ENCODE data around the gene FAM237A.

FAM237A gene

GRCh38 chr2:206642075-206643025, at the start of gene FAM237A:
FAM237A (plus strand) TSS chr2:206642487; CDS start chr2:206644237, 1,750 bp downstream.
- DNase-seq (ENCODE audit: low spot score) = peak; percentile 62

DNA sequence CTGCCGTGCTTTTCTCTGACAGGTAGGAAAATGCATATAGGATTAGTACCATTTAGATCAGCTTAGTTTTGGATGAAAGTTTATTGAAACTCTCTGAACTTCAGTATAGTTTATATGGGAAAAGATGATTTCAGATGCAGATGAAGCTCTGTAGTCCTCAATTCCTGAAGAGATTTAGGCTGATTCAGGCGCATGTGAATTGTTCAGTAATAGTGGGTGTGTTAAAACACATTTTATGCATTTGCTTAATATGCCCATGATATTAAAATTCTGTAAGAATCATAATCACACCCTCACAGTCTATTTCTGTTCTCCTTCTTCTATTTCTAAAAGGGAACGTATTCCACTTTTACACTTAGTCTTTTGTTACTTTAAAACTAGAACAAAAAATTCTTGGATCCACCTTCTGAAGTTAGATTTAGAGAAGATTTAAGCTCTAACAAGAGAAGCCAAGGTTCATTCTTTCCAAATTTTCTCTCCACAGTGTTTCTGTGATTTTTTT, 44.5 kb upstream of the FAM237A start:
- no peak for FAIRE-seq
- no peak for DNase-seq (ENCODE audit: low spot score)

More at GRCh38 chr2:206642075-206643025, at the start of gene FAM237A:
- no peak for FAIRE-seq

GRCh38 chr2:206603243-206603642, 39.0 kb upstream of the FAM237A start:
- FAIRE-seq = no peak
- DNase-seq (ENCODE audit: low spot score) = no peak

GRCh38 chr2:206610451-206610850, 31.8 kb upstream of the FAM237A start:
- FAIRE-seq (no peak), DNase-seq (ENCODE audit: low spot score) (no peak)

DNA sequence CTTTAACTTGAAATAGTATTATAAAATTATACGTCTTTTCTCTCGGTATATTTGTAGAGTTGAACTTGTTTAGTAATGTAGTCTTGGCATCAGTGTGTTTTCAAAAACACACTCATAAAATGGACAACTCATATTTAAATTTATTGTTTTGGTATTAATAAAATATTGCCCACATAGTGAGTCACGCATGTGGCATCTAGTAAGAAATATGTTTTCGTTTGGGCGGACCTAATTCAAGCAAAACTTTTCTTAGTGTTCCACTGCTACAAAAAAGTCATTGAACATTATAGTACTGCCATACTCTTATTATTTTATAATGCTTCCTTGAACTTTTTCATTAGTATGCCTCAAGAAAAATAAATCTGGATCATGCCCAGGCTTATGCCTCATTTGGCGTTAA, 31.1 kb upstream of the FAM237A start:
- DNase-seq (ENCODE audit: low spot score) (no peak), FAIRE-seq (no peak)

DNA sequence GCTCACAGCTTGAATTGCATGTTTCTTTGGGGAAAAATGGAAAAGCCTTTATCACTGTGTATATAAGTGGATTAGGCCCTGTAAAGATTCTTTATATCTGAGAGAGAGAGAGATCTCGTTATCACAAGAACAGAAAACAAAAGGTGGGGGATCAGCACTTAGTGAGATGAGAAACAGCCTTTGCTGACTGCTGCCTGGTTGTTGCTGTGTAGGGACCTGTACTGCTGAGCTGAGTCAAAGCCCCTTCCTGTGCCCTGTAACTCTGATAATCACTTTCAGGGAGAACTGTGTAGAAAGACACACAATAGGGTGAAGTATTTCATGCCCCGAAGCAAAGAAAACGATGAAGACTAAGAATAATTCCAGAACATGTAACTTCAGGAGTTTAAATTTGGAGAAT, 30.6 kb upstream of the FAM237A start:
- no peak for FAIRE-seq
- no peak for DNase-seq (ENCODE audit: low spot score)

GRCh38 chr2:206614811-206615210, 27.5 kb upstream of the FAM237A start:
- FAIRE-seq (no peak), DNase-seq (ENCODE audit: low spot score) (peak; percentile 67)

DNA sequence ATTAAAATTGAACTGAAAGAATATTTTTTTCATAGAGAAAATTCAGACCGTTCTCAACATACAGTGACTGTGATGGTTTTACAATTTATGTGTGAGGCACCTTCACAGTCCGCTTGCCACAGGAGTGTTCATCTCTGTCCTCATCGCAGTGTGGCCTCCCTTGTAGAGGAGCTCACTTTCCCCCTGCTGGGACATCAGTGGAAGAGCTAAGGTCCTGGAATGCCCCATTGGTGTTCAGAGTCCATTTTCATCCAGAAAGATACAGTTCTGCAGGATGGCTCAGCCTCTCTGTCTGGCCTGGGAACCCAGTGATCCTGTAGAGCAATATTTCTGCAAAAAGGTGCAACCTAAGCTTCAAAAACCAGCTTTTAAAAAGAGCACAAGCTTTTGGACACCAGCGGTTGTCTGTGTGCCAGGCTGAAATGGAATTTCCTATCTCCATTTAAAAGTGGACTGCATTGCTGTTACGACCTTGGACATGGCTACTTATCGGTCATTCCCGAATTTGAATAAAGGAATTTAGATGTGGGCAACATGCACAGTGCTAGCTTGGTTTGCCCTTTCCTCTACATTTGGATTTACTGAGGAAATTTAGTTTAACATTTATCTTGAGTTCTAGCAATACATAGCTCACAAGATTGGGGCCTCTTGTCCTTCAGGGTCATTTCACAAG, 26.7 kb upstream of the FAM237A start:
- FAIRE-seq (no peak), DNase-seq (ENCODE audit: low spot score) (no peak)

DNA sequence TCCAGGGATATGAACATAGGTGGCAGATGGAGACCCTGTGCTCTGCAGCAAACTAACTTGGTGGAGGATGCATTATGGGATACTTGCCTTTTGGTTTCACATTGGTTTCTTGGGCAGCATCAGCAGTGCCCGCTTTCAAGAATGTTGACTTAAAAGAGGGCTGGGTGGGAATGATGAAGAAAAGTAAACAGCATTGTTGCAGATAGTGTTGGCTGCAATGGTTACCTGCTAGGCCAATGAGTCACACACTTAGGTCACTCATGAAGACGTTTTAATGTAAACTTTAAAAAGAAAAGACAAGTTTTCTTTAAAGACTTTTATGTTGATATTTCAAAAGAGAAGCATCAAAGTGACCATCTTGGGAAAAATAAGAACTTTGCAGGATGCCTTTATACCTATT, 26.1 kb upstream of the FAM237A start:
- FAIRE-seq (no peak), DNase-seq (ENCODE audit: low spot score) (peak; percentile 31)

- no peak for FAIRE-seq
- DNase-seq (ENCODE audit: low spot score) = no peak
Observed at GRCh38 chr2:206619011-206619410, 23.3 kb upstream of the FAM237A start.

- DNase-seq (ENCODE audit: low spot score) (no peak), FAIRE-seq (no peak)
Observed at GRCh38 chr2:206626108-206626507, 16.2 kb upstream of the FAM237A start.

DNA sequence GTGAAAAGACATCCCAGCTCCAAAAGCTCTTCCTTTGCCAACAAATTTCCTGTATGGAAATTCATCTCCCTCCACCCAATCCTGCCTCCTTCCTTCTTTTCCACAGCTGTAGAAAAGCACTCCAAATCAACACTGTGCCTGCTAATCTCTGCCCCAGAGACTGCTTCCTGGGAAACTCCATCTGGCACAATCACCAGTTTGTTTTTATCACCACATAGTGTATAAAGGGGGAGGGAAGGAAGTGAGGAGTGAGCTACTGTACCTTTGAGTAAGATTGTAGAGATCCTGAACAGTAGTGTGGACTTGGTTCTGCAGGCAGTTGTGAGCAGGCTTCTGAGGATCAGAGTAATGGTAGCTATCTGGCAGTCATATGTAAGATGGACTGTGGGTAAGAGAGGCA, 14.7 kb upstream of the FAM237A start:
- DNase-seq (ENCODE audit: low spot score) (no peak), FAIRE-seq (no peak)

- FAIRE-seq (no peak), DNase-seq (ENCODE audit: low spot score) (no peak)
Observed at GRCh38 chr2:206631340-206631739, 10.9 kb upstream of the FAM237A start.

GRCh38 chr2:206635015-206635414, 7.3 kb upstream of the FAM237A start:
- DNase-seq (ENCODE audit: low spot score) = no peak

DNA sequence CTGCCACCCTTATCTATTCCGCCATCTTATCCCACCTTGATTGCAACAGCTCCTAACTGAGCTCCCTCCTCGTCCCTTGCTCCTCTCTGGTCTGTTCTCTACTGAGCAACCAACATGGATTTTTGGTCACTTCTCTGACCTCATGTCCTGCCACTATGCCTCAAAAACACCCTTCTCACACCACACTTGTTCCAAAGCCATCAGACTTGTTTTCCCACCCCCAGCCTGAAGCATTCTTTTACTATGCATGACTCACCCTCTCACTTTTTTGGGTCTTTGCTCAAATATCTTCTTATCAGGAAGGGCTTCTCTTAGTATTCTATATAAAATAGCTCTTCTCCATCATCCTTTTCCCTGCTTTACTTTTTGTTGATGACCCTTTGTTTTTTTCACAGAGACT, 2.7 kb upstream of the FAM237A start:
- FAIRE-seq (no peak), DNase-seq (ENCODE audit: low spot score) (no peak)

More at GRCh38 chr2:206635015-206635414, 7.3 kb upstream of the FAM237A start:
- FAIRE-seq = no peak

DNA sequence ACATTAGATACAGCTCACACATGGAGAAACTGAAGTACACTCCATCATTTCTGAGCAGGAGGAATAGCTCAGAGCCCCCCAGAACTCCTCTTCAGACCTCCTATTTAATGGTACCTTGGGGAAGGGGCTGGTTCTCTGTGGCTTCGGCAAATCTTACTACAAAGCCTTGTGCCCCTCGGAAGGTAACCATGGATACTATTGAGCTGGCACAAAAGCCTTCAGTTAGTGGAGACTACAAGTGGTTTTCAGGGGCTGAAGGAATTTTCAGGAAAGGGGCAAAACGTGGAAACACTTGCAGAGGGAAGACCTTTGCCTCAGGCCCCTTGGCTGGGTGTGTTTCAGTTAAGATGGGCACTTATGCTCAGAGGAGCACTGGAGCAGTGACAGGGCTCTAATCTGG, 1.1 kb upstream of the FAM237A start:
- no peak for DNase-seq (ENCODE audit: low spot score)
- no peak for FAIRE-seq

DNA sequence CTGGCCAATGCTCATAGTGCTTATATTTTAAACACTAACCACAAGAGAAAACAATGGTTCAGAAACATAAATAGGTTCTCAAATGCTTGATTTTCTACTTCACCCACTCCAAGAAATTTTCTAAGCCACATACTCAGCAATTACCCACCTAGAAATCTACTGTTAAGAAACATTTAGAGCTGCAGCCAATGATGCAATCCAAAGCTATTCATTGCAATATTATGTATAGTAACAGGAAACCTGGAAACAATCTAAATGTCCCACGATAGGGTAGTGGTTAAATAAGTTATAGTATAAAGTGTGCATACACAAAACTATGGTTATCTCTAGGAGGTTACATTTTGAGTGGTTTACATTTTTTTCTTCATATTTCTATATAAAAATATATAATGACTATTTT, 5.7 kb downstream of the FAM237A start:
- DNase-seq (ENCODE audit: low spot score) (no peak), FAIRE-seq (no peak)

DNA sequence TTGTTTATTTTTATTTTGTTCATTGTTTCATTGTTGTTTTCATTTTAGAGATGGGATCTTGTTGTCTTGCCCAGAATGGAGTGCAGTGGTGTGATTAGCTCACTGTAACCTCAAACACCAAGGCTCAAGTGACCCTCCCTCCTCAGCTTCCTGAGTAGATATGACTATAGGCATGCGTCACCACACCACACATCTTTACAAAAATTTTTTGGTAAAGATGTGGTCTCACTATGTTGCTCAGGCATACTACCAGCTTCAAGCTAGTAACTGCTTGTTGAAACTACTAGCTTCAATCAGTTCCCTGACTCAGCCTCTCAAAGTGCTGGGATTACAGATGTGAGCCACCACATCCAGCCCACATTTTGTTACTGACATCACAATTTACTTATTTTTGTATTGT, 14.8 kb downstream of the FAM237A start:
- no peak for FAIRE-seq
- DNase-seq (ENCODE audit: low spot score) = no peak

DNA sequence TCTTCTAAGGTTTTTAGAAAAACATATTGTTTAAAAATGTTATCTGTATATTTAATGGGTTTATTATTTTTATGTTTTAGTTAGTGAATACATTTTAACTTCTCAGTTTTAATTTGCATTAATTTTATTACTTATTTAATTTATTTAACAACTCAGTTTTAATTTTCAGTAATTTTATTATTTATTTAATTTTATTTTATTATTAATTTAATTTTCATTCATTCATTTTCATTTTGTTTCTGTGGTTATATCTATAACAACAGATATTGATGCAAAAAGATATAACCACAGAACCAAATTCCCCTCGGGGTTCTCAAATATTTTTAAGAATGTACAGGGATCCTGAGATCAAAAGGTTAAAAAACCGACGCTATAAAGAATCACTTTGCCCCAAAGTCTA, 23.0 kb downstream of the FAM237A start:
- FAIRE-seq (no peak), DNase-seq (ENCODE audit: low spot score) (no peak)

DNA sequence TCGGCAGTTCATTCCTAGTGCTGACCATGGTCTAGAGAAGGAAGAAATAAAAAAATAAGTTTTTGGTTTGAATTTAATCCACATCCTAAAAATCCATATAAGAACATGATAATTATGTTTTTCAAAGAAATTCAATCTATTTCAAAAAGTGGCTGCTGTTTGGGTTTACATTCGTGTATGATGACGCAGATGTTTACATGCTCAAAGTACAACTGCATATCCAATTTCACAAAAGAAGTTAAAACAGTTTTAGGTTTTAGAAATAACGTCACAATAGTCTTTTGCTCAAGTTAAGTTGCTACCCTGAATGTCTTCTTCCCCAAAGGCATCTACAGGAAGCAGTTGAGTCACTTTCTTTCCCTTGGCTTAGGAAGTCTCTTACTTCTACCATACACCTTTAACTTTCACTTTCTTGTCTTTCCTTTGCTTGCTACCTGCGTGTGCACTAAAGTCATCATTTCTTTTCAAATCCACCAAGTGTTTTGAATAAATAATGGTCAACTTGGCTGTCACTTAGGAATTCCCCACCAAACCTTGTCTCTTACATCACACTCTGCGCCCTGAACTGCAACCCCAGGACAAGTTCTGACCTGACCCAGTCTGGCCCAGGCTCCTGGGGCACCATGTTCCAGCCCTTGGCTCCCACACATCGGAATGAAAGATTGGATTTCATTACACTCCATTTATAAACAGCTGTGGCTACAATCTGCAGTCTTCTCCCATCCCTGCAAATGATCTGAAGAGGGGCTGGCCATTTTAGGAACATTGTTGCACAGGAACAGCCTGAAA, 28.4 kb downstream of the FAM237A start:
- FAIRE-seq (no peak), DNase-seq (ENCODE audit: low spot score) (no peak)

DNA sequence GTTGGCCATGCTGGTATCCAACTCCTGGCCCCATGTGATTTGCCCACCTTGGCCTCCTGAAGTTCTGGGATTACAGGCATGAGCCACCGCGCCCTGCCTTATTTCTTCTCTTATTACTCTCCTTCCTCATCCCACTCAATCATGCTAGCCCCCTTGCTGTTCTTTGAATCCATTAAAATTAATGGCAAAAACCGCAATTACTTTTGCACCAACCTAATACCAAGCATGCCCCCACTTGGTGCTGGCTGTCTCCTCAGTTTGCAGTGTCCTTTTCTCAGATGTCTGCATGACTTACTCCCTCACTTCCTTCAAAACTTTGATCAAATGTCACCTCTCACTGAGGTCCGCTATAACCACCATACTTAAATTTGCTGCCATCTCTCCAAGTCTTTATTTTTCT, 41.3 kb downstream of the FAM237A start:
- FAIRE-seq (no peak), DNase-seq (ENCODE audit: low spot score) (no peak)

DNA sequence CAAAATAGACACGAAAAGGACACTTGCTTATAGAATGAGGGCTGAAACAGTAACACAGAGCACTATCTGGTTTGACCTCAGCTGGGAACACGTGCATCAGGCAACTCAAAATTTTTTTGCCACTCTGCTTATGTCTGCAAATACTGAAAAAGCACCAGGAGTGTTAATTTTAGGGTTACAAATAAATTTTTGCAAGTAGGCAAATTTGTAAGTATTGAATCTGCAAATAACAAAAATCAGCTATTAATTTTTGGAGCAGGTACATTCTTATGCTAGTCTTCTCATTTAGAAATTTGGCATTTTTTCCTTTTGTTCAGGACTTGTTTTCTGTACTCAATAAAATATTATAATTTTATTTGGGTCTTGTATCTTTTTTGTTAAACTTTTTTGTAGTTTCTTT, 46.2 kb downstream of the FAM237A start:
- FAIRE-seq = no peak

More for the DNA sequence above, 46.2 kb downstream of the FAM237A start:
- DNase-seq (ENCODE audit: low spot score) = no peak

Measured in urothelium cell line (cell line).